HepG2 (cell line): ENCODE results near the gene ISG20L2. TPM values are rescaled to one million over a fixed set of nuclear protein-coding genes. Genes with fewer than 3 reads are reported as not detected.

Experiments
- ARNTL ChIP-seq: sonication (generic); formaldehyde crosslinking; IDR thresholded peaks from 2 replicates; pipeline ENCODE4 v1.4.0; 2020; ENCODE audit warnings: mild to moderate bottlenecking, missing genetic modification reagents
- FOXO1 ChIP-seq: sonication (generic); formaldehyde crosslinking; IDR thresholded peaks from 2 replicates; pipeline ENCODE4 v1.4.0; 2020; ENCODE audit warnings: missing genetic modification reagents
- IRX3 ChIP-seq: sonication (generic); formaldehyde crosslinking; IDR thresholded peaks from 2 replicates; pipeline ENCODE4 v1.8.1; 2023; ENCODE audit warnings: mild to moderate bottlenecking, low read depth, missing genetic modification reagents, borderline replicate concordance
- KLF13 ChIP-seq: sonication (generic); formaldehyde crosslinking; IDR thresholded peaks from 2 replicates; pipeline ENCODE4 v1.4.0; 2020; ENCODE audit warnings: mild to moderate bottlenecking, missing genetic modification reagents
- LBX2 ChIP-seq: sonication (generic); formaldehyde crosslinking; IDR thresholded peaks from 2 replicates; pipeline ENCODE4 v1.5.0; 2020; ENCODE audit warnings: missing genetic modification reagents, mild to moderate bottlenecking, borderline replicate concordance
- MTA1 ChIP-seq: sonication (generic); formaldehyde crosslinking; IDR thresholded peaks from 2 replicates; pipeline ENCODE4 v1.4.0; 2020; ENCODE audit warnings: missing genetic modification reagents, mild to moderate bottlenecking, borderline replicate concordance
- NCOA2 ChIP-seq: sonication (generic); formaldehyde crosslinking; IDR thresholded peaks from 2 replicates; pipeline ENCODE4 v1.8.0; 2022; ENCODE audit warnings: inconsistent platforms
- NRL ChIP-seq: sonication (generic); formaldehyde crosslinking; IDR thresholded peaks from 2 replicates; pipeline ENCODE4 v1.5.0; 2020; ENCODE audit warnings: missing genetic modification reagents, mild to moderate bottlenecking, moderate library complexity, borderline replicate concordance
- PCBP2 ChIP-seq: fragments of 200-400 bp; formaldehyde crosslinking; optimal IDR thresholded peaks from 2 replicates; pipeline ENCODE3; 2018; ENCODE audit warnings: low read length, low read depth; ENCODE audit not compliant: poor library complexity, severe bottlenecking
- PHF21A ChIP-seq: sonication (generic); formaldehyde crosslinking; IDR thresholded peaks from 2 replicates; pipeline ENCODE4 v1.5.0; 2020; ENCODE audit warnings: mild to moderate bottlenecking, missing genetic modification reagents
- REPIN1 ChIP-seq: sonication (generic); formaldehyde crosslinking; IDR thresholded peaks from 2 replicates; pipeline ENCODE4 v1.8.0; 2022; ENCODE audit warnings: missing genetic modification reagents, low read depth, mild to moderate bottlenecking, borderline replicate concordance
- SAP130 ChIP-seq: IDR thresholded peaks from 2 replicates; pipeline ENCODE4 v1.6.1; 2016; ENCODE audit warnings: low read depth
- SRF ChIP-seq: IDR thresholded peaks from 2 replicates; pipeline ENCODE4 v1.6.1; 2011; ENCODE audit warnings: mild to moderate bottlenecking, low read depth, low read length, moderate library complexity
- SRSF1 ChIP-seq: fragments of 200-400 bp; formaldehyde crosslinking; optimal IDR thresholded peaks from 2 replicates; pipeline ENCODE3; 2017; ENCODE audit warnings: mild to moderate bottlenecking, low read depth, low read length, moderate library complexity
- ZBTB1 ChIP-seq: sonication (generic); formaldehyde crosslinking; IDR thresholded peaks from 2 replicates; pipeline ENCODE4 v1.4.0; 2020; ENCODE audit warnings: missing genetic modification reagents, borderline replicate concordance
- ZBTB14 ChIP-seq: sonication (generic); formaldehyde crosslinking; IDR thresholded peaks from 2 replicates; pipeline ENCODE4 v1.4.0; 2020; ENCODE audit warnings: missing genetic modification reagents
- ZBTB7A ChIP-seq: sonication (generic); formaldehyde crosslinking; IDR thresholded peaks from 2 replicates; pipeline ENCODE4 v1.8.0; 2022; ENCODE audit warnings: mild to moderate bottlenecking, missing genetic modification reagents
- ZFP91 ChIP-seq: sonication (generic); formaldehyde crosslinking; IDR thresholded peaks from 2 replicates; pipeline ENCODE4 v1.9.0; 2022; ENCODE audit warnings: missing genetic modification reagents, mild to moderate bottlenecking, borderline replicate concordance
- ZNF10 ChIP-seq: sonication (generic); formaldehyde crosslinking; IDR thresholded peaks from 2 replicates; pipeline ENCODE4 v1.4.0; 2020; ENCODE audit warnings: mild to moderate bottlenecking, low read depth, missing genetic modification reagents, borderline replicate concordance
- ZNF17 ChIP-seq: sonication (generic); formaldehyde crosslinking; IDR thresholded peaks from 2 replicates; pipeline ENCODE4 v1.5.0; 2020; ENCODE audit warnings: mild to moderate bottlenecking, missing genetic modification reagents
- polyA plus RNA-seq, 8 experiments: library from polyadenylated mRNA; depleted of rRNA in 3 of 8; stranded (reverse) in 7 of 8; unstranded in 1 of 8; fragments of >200 nt; fragmentation: Illumina TruSeq in 4 of 8; extraction: Trizol in 4 of 8; gene quantifications; 2 replicates each; pipeline versions ENCODE4 v1.2.1 to v1.2.3, GENCODE V29; 2011 to 2016; ENCODE audit warnings: low read depth in 4 of 8, missing spikeins in 1 of 8, mixed read lengths in 1 of 8; ENCODE audit not compliant: insufficient read depth in 1 of 8
- total RNA-seq, 5 experiments: library from RNA; depleted of rRNA; stranded (reverse); fragments of >200 nt; fragmentation: Illumina TruSeq; extraction: Trizol; gene quantifications; 2 replicates each; pipeline ENCODE4 v1.2.3, GENCODE V29; 2016; ENCODE audit warnings: low read depth in 1 of 5
- TF ChIP-seq, protein P1 (sequence below): sonication (generic); formaldehyde crosslinking; IDR thresholded peaks from 2 replicates; pipeline ENCODE4 v1.5.1; 2020; ENCODE audit warnings: missing genetic modification reagents, mild to moderate bottlenecking, borderline replicate concordance
- TF ChIP-seq, protein P2 (sequence below): sonication (generic); formaldehyde crosslinking; conservative IDR thresholded peaks from 2 replicates; pipeline ENCODE4 v1.8.0; 2022; ENCODE audit warnings: low read depth, missing genetic modification reagents

Gene ISG20L2
- total and polyA plus RNA-seq, 2 of the 13 experiments (the other 11 are each of a cell fraction or from before 2014, with no cell fraction given), result 19.8 to 21.3 TPM

DNA sequence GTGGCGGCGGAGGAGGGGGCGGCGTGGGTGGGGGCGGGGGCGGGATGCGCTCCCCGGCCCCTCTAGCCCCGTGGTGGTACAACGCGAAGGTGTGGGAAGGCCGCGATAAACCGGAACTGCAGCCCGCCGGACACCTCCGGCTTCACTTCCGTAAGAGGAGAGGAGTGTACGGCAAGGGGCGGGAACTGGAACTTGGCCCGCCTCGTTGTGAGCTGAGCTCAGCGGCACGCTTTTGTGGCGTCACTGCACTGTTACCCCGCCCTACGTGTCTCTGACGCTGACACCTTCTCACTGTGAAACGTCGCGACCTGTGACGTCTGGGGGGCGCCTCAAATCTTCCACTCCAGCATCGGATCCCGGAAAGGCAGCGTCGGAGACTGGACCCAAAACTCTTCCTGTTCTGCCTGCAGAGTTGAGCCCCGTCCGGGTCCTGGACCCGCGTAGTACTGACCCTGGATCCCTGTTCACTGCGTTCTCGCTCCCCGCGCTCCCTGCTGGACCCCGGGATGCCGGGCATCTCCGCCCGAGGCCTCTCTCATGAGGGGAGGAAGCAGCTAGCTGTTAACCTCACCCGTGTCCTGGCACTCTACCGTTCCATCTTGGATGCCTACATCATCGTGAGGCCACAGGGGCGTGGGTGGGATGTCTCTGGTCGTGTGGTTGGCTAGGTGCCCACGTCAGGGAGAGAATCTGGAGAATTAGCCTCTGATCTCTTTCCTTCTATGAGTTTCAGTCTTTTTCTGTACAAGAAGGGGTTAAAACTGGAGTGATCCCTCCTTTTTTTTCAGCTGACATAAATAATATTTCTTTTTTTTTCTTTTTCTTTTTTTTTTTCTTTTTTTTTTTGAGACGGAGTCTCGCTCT lies at the start of gene ISG20L2 (continued):
- no peak for TF ChIP-seq KLF13 (CRISPR knock-in tag)
- no peak for TF ChIP-seq PHF21A (CRISPR knock-in tag)
- TF ChIP-seq FOXO1 (CRISPR knock-in tag), result no peak
- TF ChIP-seq SRF, result peak; percentile 24; the same call in 1 of the 2 replicates
- TF ChIP-seq LBX2, result no peak
- TF ChIP-seq, protein P1, sequence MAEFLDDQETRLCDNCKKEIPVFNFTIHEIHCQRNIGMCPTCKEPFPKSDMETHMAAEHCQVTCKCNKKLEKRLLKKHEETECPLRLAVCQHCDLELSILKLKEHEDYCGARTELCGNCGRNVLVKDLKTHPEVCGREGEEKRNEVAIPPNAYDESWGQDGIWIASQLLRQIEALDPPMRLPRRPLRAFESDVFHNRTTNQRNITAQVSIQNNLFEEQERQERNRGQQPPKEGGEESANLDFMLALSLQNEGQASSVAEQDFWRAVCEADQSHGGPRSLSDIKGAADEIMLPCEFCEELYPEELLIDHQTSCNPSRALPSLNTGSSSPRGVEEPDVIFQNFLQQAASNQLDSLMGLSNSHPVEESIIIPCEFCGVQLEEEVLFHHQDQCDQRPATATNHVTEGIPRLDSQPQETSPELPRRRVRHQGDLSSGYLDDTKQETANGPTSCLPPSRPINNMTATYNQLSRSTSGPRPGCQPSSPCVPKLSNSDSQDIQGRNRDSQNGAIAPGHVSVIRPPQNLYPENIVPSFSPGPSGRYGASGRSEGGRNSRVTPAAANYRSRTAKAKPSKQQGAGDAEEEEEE (CRISPR knock-in tag), result no peak; the same call in 1 of the 2 replicates
- no peak for TF ChIP-seq IRX3 (CRISPR knock-in tag)
- no peak; the same call in 1 of the 2 replicates for TF ChIP-seq REPIN1 (CRISPR knock-in tag)
- 0 out of 2 replicates have a peak, but pooled peaks have one; percentile 66 for TF ChIP-seq NRL
- peak; percentile 47; the same call in 1 of the 2 replicates for TF ChIP-seq ZFP91 (CRISPR knock-in tag)
- no peak for TF ChIP-seq ZNF17 (CRISPR knock-in tag)
- TF ChIP-seq NCOA2 (CRISPR knock-in tag), result no peak
- no peak for TF ChIP-seq PCBP2
- no peak for TF ChIP-seq SRSF1
- peak; percentile 39; the same call in 1 of the 2 replicates for TF ChIP-seq MTA1
- peak; percentile 90 for TF ChIP-seq SAP130
- TF ChIP-seq ZBTB1 (CRISPR knock-in tag), result no peak
- TF ChIP-seq ZNF10 (CRISPR knock-in tag), result no peak
- TF ChIP-seq ARNTL, result no peak
- TF ChIP-seq ZBTB7A, result peak; percentile 49; the same call in 1 of the 2 replicates
- TF ChIP-seq ZBTB14, result no peak
- TF ChIP-seq, protein P2, sequence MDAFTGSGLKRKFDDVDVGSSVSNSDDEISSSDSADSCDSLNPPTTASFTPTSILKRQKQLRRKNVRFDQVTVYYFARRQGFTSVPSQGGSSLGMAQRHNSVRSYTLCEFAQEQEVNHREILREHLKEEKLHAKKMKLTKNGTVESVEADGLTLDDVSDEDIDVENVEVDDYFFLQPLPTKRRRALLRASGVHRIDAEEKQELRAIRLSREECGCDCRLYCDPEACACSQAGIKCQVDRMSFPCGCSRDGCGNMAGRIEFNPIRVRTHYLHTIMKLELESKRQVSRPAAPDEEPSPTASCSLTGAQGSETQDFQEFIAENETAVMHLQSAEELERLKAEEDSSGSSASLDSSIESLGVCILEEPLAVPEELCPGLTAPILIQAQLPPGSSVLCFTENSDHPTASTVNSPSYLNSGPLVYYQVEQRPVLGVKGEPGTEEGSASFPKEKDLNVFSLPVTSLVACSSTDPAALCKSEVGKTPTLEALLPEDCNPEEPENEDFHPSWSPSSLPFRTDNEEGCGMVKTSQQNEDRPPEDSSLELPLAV (CRISPR knock-in tag), result no peak
